ENCODE data around the gene SLC16A8. TPM values are rescaled to one million over a fixed set of nuclear protein-coding genes. Genes with fewer than 3 reads are reported as not detected.

The SLC16A8 gene
- total RNA-seq, 1 experiment from 2014 or later, result 1.1 TPM

- no peak for TF ChIP-seq CTCF (conservative IDR thresholded peaks at IDR 0.05)
- no CpG with 5 or more reads among the region's 46 CpGs for WGBS (ENCODE audit: extremely low coverage, insufficient read length, low lambda C conversion rate)
- Histone ChIP-seq H3K79me2 (ENCODE audit: insufficient read depth, low read length) (no peaks in the 10 kb centered on the region), H2BK12ac (ENCODE audit: insufficient read length, low read depth, low read length) (no peak overlapping the region), H4K91ac (ENCODE audit: insufficient read length, low read depth, low read length) (no peak overlapping the region), H2AK5ac (ENCODE audit: insufficient read length, low read length) (no peak overlapping the region), H3K23ac (ENCODE audit: insufficient read length, low read depth, low read length) (no peak overlapping the region), H3K27ac (ENCODE audit: insufficient read length, low read depth, low read length) (no peak overlapping the region), H3K79me1 (ENCODE audit: insufficient read depth, low read depth, low read length, poor library complexity, severe bottlenecking) (no peaks in the 10 kb centered on the region), H3K18ac (ENCODE audit: insufficient read length, low read depth, low read length) (no peak overlapping the region), H2BK15ac (ENCODE audit: low read depth, low read length) (no peak overlapping the region), H3K4me2 (ENCODE audit: insufficient read depth, insufficient read length, low read length) (no peak overlapping the region), H2BK120ac (ENCODE audit: low read depth, low read length, poor library complexity, severe bottlenecking) (no peak overlapping the region), H4K8ac (replicated peaks; ENCODE audit: insufficient read length, low read depth, low read length) (no peak overlapping the region), H3K9ac (ENCODE audit: extremely low read depth, insufficient read length, low read length) (no peak overlapping the region), H3T11ph (ENCODE audit: low read length) (no peak overlapping the region), H4K20me1 (ENCODE audit: control insufficient read depth, insufficient read depth, insufficient read length) (no peaks in the 10 kb centered on the region), H3K4me1 (ENCODE audit: insufficient read depth, low read length) (peaks cover 4% of the 10 kb centered on the region; the same call in 1 of the 2 replicates), H4K5ac (ENCODE audit: insufficient read length, low read depth, low read length) (no peak overlapping the region), H2BK20ac (ENCODE audit: low read depth, low read length, poor library complexity, severe bottlenecking) (no peak overlapping the region), H3K27me3 (ENCODE audit: insufficient read depth, low read length) (no peaks in the 10 kb centered on the region), H2BK5ac (ENCODE audit: insufficient read length, low read length) (no peak overlapping the region), H3K9me3 (ENCODE audit: control insufficient read depth, low read depth, low read length) (no peaks in the 10 kb centered on the region), H3K14ac (ENCODE audit: insufficient read depth, low read length) (no peak overlapping the region), H3K23me2 (ENCODE audit: insufficient read length, low read depth, low read length, poor library complexity, severe bottlenecking) (no peaks in the 10 kb centered on the region), H3K4ac (ENCODE audit: low read depth, low read length) (no peak overlapping the region), H3K56ac (ENCODE audit: insufficient read length, low read depth, low read length) (no peak overlapping the region), H2AFZ (ENCODE audit: low read length) (no peak overlapping the region)
- Mint-ChIP-seq H3K36me3 (ENCODE audit: insufficient read depth in 1 of 3, low read depth in 3 of 3) (no peaks in the 10 kb centered on the region), H3K27ac (no peak overlapping the region; a peak in 1 of 7 replicates), H3K9me3 (no peaks in the 10 kb centered on the region), H3K4me1 (peaks cover 9 to 29% of the 10 kb centered on the region in 2 experiments), H3K4me3 (no peak overlapping the region), H3K27me3 (ENCODE audit: low read depth) (peaks cover 12% of the 10 kb centered on the region)
- no peak for DNase-seq
Observed at GRCh38 chr22:38038890-38039812, 44.8 kb downstream of the SLC16A8 start.
